ENCODE measurements around the gene TRA2B.

GRCh38 chr3:185896636-185897035, 41.2 kb downstream of the TRA2B start:
- no peak for TF ChIP-seq POLR2A (IDR thresholded peaks at IDR 0.05; ENCODE audit: low read depth)
- TF ChIP-seq, protein P1, sequence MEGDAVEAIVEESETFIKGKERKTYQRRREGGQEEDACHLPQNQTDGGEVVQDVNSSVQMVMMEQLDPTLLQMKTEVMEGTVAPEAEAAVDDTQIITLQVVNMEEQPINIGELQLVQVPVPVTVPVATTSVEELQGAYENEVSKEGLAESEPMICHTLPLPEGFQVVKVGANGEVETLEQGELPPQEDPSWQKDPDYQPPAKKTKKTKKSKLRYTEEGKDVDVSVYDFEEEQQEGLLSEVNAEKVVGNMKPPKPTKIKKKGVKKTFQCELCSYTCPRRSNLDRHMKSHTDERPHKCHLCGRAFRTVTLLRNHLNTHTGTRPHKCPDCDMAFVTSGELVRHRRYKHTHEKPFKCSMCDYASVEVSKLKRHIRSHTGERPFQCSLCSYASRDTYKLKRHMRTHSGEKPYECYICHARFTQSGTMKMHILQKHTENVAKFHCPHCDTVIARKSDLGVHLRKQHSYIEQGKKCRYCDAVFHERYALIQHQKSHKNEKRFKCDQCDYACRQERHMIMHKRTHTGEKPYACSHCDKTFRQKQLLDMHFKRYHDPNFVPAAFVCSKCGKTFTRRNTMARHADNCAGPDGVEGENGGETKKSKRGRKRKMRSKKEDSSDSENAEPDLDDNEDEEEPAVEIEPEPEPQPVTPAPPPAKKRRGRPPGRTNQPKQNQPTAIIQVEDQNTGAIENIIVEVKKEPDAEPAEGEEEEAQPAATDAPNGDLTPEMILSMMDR (IDR thresholded peaks at IDR 0.05), result no peak
